ENCODE data around the gene RASAL3. TPM values are rescaled to one million over a fixed set of nuclear protein-coding genes. Genes with fewer than 3 reads are reported as not detected.

Gene RASAL3
- total RNA-seq, 1 donor from 2014 or later, result 0.14 TPM

- H3K36me3 Mint-ChIP-seq (ENCODE audit: low read depth, unreplicated experiment), result peaks cover 23% of the 10 kb centered on the region
- DNase-seq (ENCODE audit: low read depth) (peak; percentile 99), FAIRE-seq (peak; percentile 34)
- Histone ChIP-seq H4K20me1 (ENCODE audit: insufficient read depth, low read length) (peaks cover 42% of the 10 kb centered on the region), H3K4me2 (ENCODE audit: low read length) (peak within 1 kb of the TSS; percentile 93), H3K27ac (ENCODE audit: low read depth, low read length) (peak within 1 kb of the TSS; percentile 86), H3K4me1 (ENCODE audit: insufficient read depth, low read length) (peaks cover 13% of the 10 kb centered on the region), H3K9ac (ENCODE audit: low read length) (peak within 1 kb of the TSS; percentile 93), H3K27me3 (ENCODE audit: insufficient read depth, low read length) (no peaks in the 10 kb centered on the region), H2AFZ (ENCODE audit: low read depth, low read length) (peak within 1 kb of the TSS; percentile 79), H3K4me3 (ENCODE audit: insufficient read depth, low read depth, low read length) (peak within 1 kb of the TSS; percentile 91), H3K9me3 (ENCODE audit: insufficient read depth, low read depth, low read length) (peaks cover 5% of the 10 kb centered on the region), H3K36me3 (ENCODE audit: insufficient read depth, low read length) (peaks cover 17% of the 10 kb centered on the region), H3K79me2 (ENCODE audit: insufficient read depth, low read length) (peaks cover 48% of the 10 kb centered on the region)
- H3K27ac Mint-ChIP-seq (ENCODE audit: unreplicated experiment), result peak within 1 kb of the TSS; percentile 99
- no peaks in the 10 kb centered on the region for H3K27me3 Mint-ChIP-seq (ENCODE audit: low read depth, unreplicated experiment)
- TF ChIP-seq EZH2 (IDR thresholded peaks at IDR 0.05; ENCODE audit: insufficient read depth, low read length) (no peak), CTCF (IDR thresholded peaks at IDR 0.05; ENCODE audit: insufficient read depth, low read depth, low read length) (peak; percentile 44)
- H3K4me1 Mint-ChIP-seq (ENCODE audit: low read depth, unreplicated experiment), result peaks cover 8% of the 10 kb centered on the region
- peak within 1 kb of the TSS; percentile 92 for H3K4me3 Mint-ChIP-seq (ENCODE audit: unreplicated experiment)
- no peaks in the 10 kb centered on the region for H3K9me3 Mint-ChIP-seq (ENCODE audit: unreplicated experiment)
Observed at GRCh38 chr19:15418579-15419412, 45.5 kb downstream of the RASAL3 start, which contains the start of gene AKAP8L. Gene AKAP8L, minus strand, starts transcription at chr19:15418988. Its CDS starts 65 bp downstream, at chr19:15418923.

GRCh38 chr19:15418231-15418578, 46.1 kb downstream of the RASAL3 start:
- H3K36me3 Mint-ChIP-seq (ENCODE audit: low read depth, unreplicated experiment), result peaks cover 18% of the 10 kb centered on the region
- FAIRE-seq (no peak), DNase-seq (ENCODE audit: low read depth) (no peak)
- H3K9me3 ChIP-seq (ENCODE audit: insufficient read depth, low read depth, low read length), result peaks cover 3% of the 10 kb centered on the region
- H3K36me3 ChIP-seq (ENCODE audit: insufficient read depth, low read length), result peaks cover 11% of the 10 kb centered on the region
- peak overlapping the region; percentile 86 for H3K27ac ChIP-seq (ENCODE audit: low read depth, low read length)
- no peaks in the 10 kb centered on the region for H3K9me3 Mint-ChIP-seq (ENCODE audit: unreplicated experiment)
- peaks cover 48% of the 10 kb centered on the region for H4K20me1 ChIP-seq (ENCODE audit: insufficient read depth, low read length)
- H3K9ac ChIP-seq (ENCODE audit: low read length), result peak overlapping the region; percentile 93
- peaks cover 13% of the 10 kb centered on the region for H3K4me1 ChIP-seq (ENCODE audit: insufficient read depth, low read length)
- H3K27me3 Mint-ChIP-seq (ENCODE audit: low read depth, unreplicated experiment), result no peaks in the 10 kb centered on the region
- no peak for TF ChIP-seq CTCF (IDR thresholded peaks at IDR 0.05; ENCODE audit: insufficient read depth, low read depth, low read length)
- no peak for TF ChIP-seq EZH2 (IDR thresholded peaks at IDR 0.05; ENCODE audit: insufficient read depth, low read length)
- H3K4me1 Mint-ChIP-seq (ENCODE audit: low read depth, unreplicated experiment), result peaks cover 10% of the 10 kb centered on the region
- H3K4me3 Mint-ChIP-seq (ENCODE audit: unreplicated experiment), result peak overlapping the region; percentile 92
- H3K27ac Mint-ChIP-seq (ENCODE audit: unreplicated experiment), result peak overlapping the region; percentile 99
- peak overlapping the region; percentile 91 for H3K4me3 ChIP-seq (ENCODE audit: insufficient read depth, low read depth, low read length)
- peak overlapping the region; percentile 79 for H2AFZ ChIP-seq (ENCODE audit: low read depth, low read length)
- no peaks in the 10 kb centered on the region for H3K27me3 ChIP-seq (ENCODE audit: insufficient read depth, low read length)
- H3K79me2 ChIP-seq (ENCODE audit: insufficient read depth, low read length), result peaks cover 54% of the 10 kb centered on the region
- peak overlapping the region; percentile 93 for H3K4me2 ChIP-seq (ENCODE audit: low read length)

GRCh38 chr19:15417699-15418098, 46.6 kb downstream of the RASAL3 start:
- Mint-ChIP-seq H3K36me3 (ENCODE audit: low read depth, unreplicated experiment) (peaks cover 14% of the 10 kb centered on the region), H3K4me1 (ENCODE audit: low read depth, unreplicated experiment) (peaks cover 13% of the 10 kb centered on the region), H3K27me3 (ENCODE audit: low read depth, unreplicated experiment) (no peaks in the 10 kb centered on the region), H3K9me3 (ENCODE audit: unreplicated experiment) (no peaks in the 10 kb centered on the region), H3K4me3 (ENCODE audit: unreplicated experiment) (peak overlapping the region; percentile 92), H3K27ac (ENCODE audit: unreplicated experiment) (peak overlapping the region; percentile 99)
- TF ChIP-seq CTCF (IDR thresholded peaks at IDR 0.05; ENCODE audit: insufficient read depth, low read depth, low read length) (no peak), EZH2 (IDR thresholded peaks at IDR 0.05; ENCODE audit: insufficient read depth, low read length) (no peak)
- Histone ChIP-seq H4K20me1 (ENCODE audit: insufficient read depth, low read length) (peaks cover 53% of the 10 kb centered on the region), H3K79me2 (ENCODE audit: insufficient read depth, low read length) (peaks cover 59% of the 10 kb centered on the region), H3K27ac (ENCODE audit: low read depth, low read length) (peak overlapping the region; percentile 86), H3K9ac (ENCODE audit: low read length) (peak overlapping the region; percentile 93), H3K4me1 (ENCODE audit: insufficient read depth, low read length) (peaks cover 13% of the 10 kb centered on the region), H3K4me3 (ENCODE audit: insufficient read depth, low read depth, low read length) (peak overlapping the region; percentile 91), H3K9me3 (ENCODE audit: insufficient read depth, low read depth, low read length) (no peaks in the 10 kb centered on the region), H3K27me3 (ENCODE audit: insufficient read depth, low read length) (no peaks in the 10 kb centered on the region), H3K4me2 (ENCODE audit: low read length) (peak overlapping the region; percentile 93), H2AFZ (ENCODE audit: low read depth, low read length) (no peak overlapping the region), H3K36me3 (ENCODE audit: insufficient read depth, low read length) (peaks cover 9% of the 10 kb centered on the region)
- FAIRE-seq, result no peak
- DNase-seq (ENCODE audit: low read depth), result peak; percentile 34
